ENCODE results near the gene RABGAP1L. TPM values are rescaled to one million over a fixed set of nuclear protein-coding genes. Genes with fewer than 3 reads are reported as not detected.

Gene RABGAP1L
- total RNA-seq: 100 to 1,000 TPM; 148 to 174 TPM

GRCh38 chr1:174159252-174160108, at the start of gene RABGAP1L:
RABGAP1L (plus strand) TSS chr1:174159520.
- DNase-seq (ENCODE audit: low spot score): peak; percentile 89
- Histone ChIP-seq H3K27ac (peak within 1 kb of the TSS; percentile 97), H3K27me3 (no peaks in the 10 kb centered on the region), H3K36me3 (no peaks in the 10 kb centered on the region), H3K4me1 (peaks cover 0 to 25% of the 10 kb centered on the region in 2 donors), H3K9me3 (no peaks in the 10 kb centered on the region), H3K4me3 (peak within 1 kb of the TSS; percentile 91 to 95)
- TF ChIP-seq CTCF (IDR thresholded peaks at IDR 0.05): no peak

GRCh38 chr1:174110053-174110452, 49.3 kb upstream of the RABGAP1L start:
- Histone ChIP-seq H3K9me3 (no peaks in the 10 kb centered on the region), H3K36me3 (no peaks in the 10 kb centered on the region), H3K27me3 (no peaks in the 10 kb centered on the region), H3K4me3 (no peak overlapping the region), H3K4me1 (no peaks in the 10 kb centered on the region), H3K27ac (no peak overlapping the region)
- no peak for DNase-seq (ENCODE audit: low spot score)
- no peak for TF ChIP-seq CTCF (IDR thresholded peaks at IDR 0.05)

GRCh38 chr1:174112489-174113162, 46.7 kb upstream of the RABGAP1L start:
- no peak for DNase-seq (ENCODE audit: low spot score)
- Histone ChIP-seq H3K4me3 (no peak overlapping the region), H3K4me1 (no peaks in the 10 kb centered on the region), H3K9me3 (no peaks in the 10 kb centered on the region), H3K27ac (peak overlapping the region; percentile 4 to 60), H3K36me3 (no peaks in the 10 kb centered on the region), H3K27me3 (no peaks in the 10 kb centered on the region)
- no peak for TF ChIP-seq CTCF (IDR thresholded peaks at IDR 0.05)

- Histone ChIP-seq H3K4me1 (no peaks in the 10 kb centered on the region), H3K9me3 (no peaks in the 10 kb centered on the region), H3K27ac (peak overlapping the region in 1 of 2 donors; percentile 31), H3K4me3 (no peak overlapping the region), H3K36me3 (no peaks in the 10 kb centered on the region), H3K27me3 (no peaks in the 10 kb centered on the region)
- DNase-seq (ENCODE audit: low spot score): no peak
- no peak for TF ChIP-seq CTCF (IDR thresholded peaks at IDR 0.05)
Observed at GRCh38 chr1:174114106-174114505, 45.2 kb upstream of the RABGAP1L start.

GRCh38 chr1:174114788-174115448, 44.4 kb upstream of the RABGAP1L start:
- H3K4me1 ChIP-seq: no peaks in the 10 kb centered on the region
- H3K36me3 ChIP-seq: no peaks in the 10 kb centered on the region
- no peaks in the 10 kb centered on the region for H3K9me3 ChIP-seq
- no peak for DNase-seq (ENCODE audit: low spot score)
- peak overlapping the region in 1 of 2 donors; percentile 31 for H3K27ac ChIP-seq
- TF ChIP-seq CTCF (IDR thresholded peaks at IDR 0.05): peak; percentile 64 to 76
- H3K4me3 ChIP-seq: no peak overlapping the region
- no peaks in the 10 kb centered on the region for H3K27me3 ChIP-seq
